ENCODE measurements around the gene TEF. TPM values are rescaled to one million over a fixed set of nuclear protein-coding genes. Genes with fewer than 3 reads are reported as not detected.
A peak's percentile ranks its signal among the peaks of the same experiment; 100 is the strongest.

TEF gene
- total and polyA plus RNA-seq, 9 of the 15 experiments (the other 6 are each of a cell fraction or from before 2014, with no cell fraction given): 0.04 to 3.1 (median 1.2) TPM

DNA sequence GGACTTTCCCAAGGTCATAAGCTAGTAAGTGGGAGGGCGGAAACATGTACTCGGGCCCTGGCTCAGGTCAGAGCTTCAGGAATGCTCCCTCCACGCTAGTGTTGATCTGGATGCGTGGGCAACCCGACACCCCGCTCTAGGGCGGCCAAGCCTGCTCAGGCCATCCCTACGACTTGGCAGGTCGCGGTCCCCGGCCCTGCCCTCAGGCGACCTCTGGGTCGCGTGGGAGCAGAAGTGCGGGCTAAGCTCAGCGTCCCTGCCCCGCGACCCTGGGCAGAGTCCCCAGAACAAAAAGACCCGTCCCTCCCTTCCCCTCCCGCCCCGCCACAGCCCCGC is 781 bp upstream of the TEF start (continued):
- TF ChIP-seq, protein P1, sequence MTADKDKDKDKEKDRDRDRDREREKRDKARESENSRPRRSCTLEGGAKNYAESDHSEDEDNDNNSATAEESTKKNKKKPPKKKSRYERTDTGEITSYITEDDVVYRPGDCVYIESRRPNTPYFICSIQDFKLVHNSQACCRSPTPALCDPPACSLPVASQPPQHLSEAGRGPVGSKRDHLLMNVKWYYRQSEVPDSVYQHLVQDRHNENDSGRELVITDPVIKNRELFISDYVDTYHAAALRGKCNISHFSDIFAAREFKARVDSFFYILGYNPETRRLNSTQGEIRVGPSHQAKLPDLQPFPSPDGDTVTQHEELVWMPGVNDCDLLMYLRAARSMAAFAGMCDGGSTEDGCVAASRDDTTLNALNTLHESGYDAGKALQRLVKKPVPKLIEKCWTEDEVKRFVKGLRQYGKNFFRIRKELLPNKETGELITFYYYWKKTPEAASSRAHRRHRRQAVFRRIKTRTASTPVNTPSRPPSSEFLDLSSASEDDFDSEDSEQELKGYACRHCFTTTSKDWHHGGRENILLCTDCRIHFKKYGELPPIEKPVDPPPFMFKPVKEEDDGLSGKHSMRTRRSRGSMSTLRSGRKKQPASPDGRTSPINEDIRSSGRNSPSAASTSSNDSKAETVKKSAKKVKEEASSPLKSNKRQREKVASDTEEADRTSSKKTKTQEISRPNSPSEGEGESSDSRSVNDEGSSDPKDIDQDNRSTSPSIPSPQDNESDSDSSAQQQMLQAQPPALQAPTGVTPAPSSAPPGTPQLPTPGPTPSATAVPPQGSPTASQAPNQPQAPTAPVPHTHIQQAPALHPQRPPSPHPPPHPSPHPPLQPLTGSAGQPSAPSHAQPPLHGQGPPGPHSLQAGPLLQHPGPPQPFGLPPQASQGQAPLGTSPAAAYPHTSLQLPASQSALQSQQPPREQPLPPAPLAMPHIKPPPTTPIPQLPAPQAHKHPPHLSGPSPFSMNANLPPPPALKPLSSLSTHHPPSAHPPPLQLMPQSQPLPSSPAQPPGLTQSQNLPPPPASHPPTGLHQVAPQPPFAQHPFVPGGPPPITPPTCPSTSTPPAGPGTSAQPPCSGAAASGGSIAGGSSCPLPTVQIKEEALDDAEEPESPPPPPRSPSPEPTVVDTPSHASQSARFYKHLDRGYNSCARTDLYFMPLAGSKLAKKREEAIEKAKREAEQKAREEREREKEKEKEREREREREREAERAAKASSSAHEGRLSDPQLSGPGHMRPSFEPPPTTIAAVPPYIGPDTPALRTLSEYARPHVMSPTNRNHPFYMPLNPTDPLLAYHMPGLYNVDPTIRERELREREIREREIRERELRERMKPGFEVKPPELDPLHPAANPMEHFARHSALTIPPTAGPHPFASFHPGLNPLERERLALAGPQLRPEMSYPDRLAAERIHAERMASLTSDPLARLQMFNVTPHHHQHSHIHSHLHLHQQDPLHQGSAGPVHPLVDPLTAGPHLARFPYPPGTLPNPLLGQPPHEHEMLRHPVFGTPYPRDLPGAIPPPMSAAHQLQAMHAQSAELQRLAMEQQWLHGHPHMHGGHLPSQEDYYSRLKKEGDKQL (CRISPR knock-in tag; IDR thresholded peaks at IDR 0.05; ENCODE audit: borderline replicate concordance): no peak
- TF ChIP-seq GABPA (tag; conservative IDR thresholded peaks at IDR 0.05; ENCODE audit: low read depth): no peak
- TF ChIP-seq SMARCA5 (IDR thresholded peaks at IDR 0.05): no peak
- no peak for TF ChIP-seq ZNF217 (CRISPR knock-in tag; IDR thresholded peaks at IDR 0.05)
- no peak for TF ChIP-seq ZNF146 (CRISPR knock-in tag; IDR thresholded peaks at IDR 0.05; ENCODE audit: unreplicated experiment)
- peak; percentile 50 for TF ChIP-seq ZFX (CRISPR knock-in tag; IDR thresholded peaks at IDR 0.05)
- no peak for TF ChIP-seq SMARCE1 (IDR thresholded peaks at IDR 0.05)
- TF ChIP-seq THRB (CRISPR knock-in tag; conservative IDR thresholded peaks at IDR 0.05): no peak
- no peak for TF ChIP-seq ZMIZ1 (IDR thresholded peaks at IDR 0.05; ENCODE audit: low read depth in 2 of 2, low read length in 2 of 2)
- no peak for TF ChIP-seq POLR2H (tag; IDR thresholded peaks at IDR 0.05; ENCODE audit: low read depth)
- TF ChIP-seq SRSF9 (IDR thresholded peaks at IDR 0.05; ENCODE audit: borderline replicate concordance, low read depth, low read length): no peak
- TF ChIP-seq PHF21A (IDR thresholded peaks at IDR 0.05; ENCODE audit: borderline replicate concordance, low read depth): no peak
- TF ChIP-seq, protein P2, sequence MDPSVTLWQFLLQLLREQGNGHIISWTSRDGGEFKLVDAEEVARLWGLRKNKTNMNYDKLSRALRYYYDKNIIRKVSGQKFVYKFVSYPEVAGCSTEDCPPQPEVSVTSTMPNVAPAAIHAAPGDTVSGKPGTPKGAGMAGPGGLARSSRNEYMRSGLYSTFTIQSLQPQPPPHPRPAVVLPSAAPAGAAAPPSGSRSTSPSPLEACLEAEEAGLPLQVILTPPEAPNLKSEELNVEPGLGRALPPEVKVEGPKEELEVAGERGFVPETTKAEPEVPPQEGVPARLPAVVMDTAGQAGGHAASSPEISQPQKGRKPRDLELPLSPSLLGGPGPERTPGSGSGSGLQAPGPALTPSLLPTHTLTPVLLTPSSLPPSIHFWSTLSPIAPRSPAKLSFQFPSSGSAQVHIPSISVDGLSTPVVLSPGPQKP (CRISPR knock-in tag; IDR thresholded peaks at IDR 0.05): no peak
- no peak for TF ChIP-seq ZNF133 (CRISPR knock-in tag; IDR thresholded peaks at IDR 0.05)
- TF ChIP-seq BCL6 (CRISPR knock-in tag; IDR thresholded peaks at IDR 0.05): no peak
- TF ChIP-seq ZNF444 (CRISPR knock-in tag; IDR thresholded peaks at IDR 0.05): no peak
- no peak for TF ChIP-seq PCBP2 (IDR thresholded peaks at IDR 0.05; ENCODE audit: low read depth, low read length, poor library complexity, severe bottlenecking)
- TF ChIP-seq ZNF717 (CRISPR knock-in tag; IDR thresholded peaks at IDR 0.05): no peak
- TF ChIP-seq ZNF75A (CRISPR knock-in tag; IDR thresholded peaks at IDR 0.05): no peak
